ENCODE measurements around the gene EFCAB5. TPM values are rescaled to one million over a fixed set of nuclear protein-coding genes. Genes with fewer than 3 reads are reported as not detected.

Gene EFCAB5
- total RNA-seq: 0.22 and 0.37 TPM in 2 replicates

GRCh38 chr17:29941334-29941733, at the start of gene EFCAB5:
Gene EFCAB5 (plus strand): TSS chr17:29941634. CDS start chr17:29941797, 163 bp downstream.

GRCh38 chr17:29929533-29930408, 11.7 kb upstream of the EFCAB5 start, which contains the start of gene SSH2:
Gene SSH2 (minus strand): TSS chr17:29930228. CDS start chr17:29930000, 228 bp downstream.

GRCh38 chr17:30116661-30117551, 175.5 kb downstream of the EFCAB5 start, which contains the start of gene NSRP1:
Gene NSRP1 (plus strand): TSS chr17:30116816. CDS start chr17:30116844, 28 bp downstream.

Other genes starting within 250 kb of the EFCAB5 start
- gene SSH2, start 11.4 kb upstream of the EFCAB5 start, total RNA-seq: 5.7 and 7.4 TPM in 2 replicates
- 13.4 and 14.6 TPM in 2 replicates for gene NSRP1, start 175.2 kb downstream of the EFCAB5 start, total RNA-seq